Smooth muscle cell (in vitro differentiated cells): ENCODE measurements around the gene CNST. TPM values are rescaled to one million over a fixed set of nuclear protein-coding genes. Genes with fewer than 3 reads are reported as not detected.

Experiments used
- DNase-seq: peaks from one replicate; lab custom pipeline; 2025; ENCODE audit not compliant: unreplicated experiment; lab: John Stamatoyannopoulos, UW
- H2AFZ ChIP-seq: fragments of 200-600 bp; sonication (generic); 2 replicates; pipeline ENCODE4 v1.6.0; 2016; ENCODE audit warnings: antibody characterized with exemption, low read depth, mild to moderate bottlenecking
- H3F3A ChIP-seq: fragments of 200-600 bp; sonication (generic); 2 replicates; pipeline ENCODE4 v1.6.0; 2017; ENCODE audit warnings: antibody characterized with exemption, low read depth
- H3K27ac ChIP-seq: fragments of 200-600 bp; sonication (generic); 2 replicates; pipeline ENCODE4 v1.5.1; 2016; ENCODE audit warnings: low read depth, mild to moderate bottlenecking
- H3K27me3 ChIP-seq: fragments of 200-600 bp; sonication (generic); 2 replicates; pipeline ENCODE4 v1.6.1; 2016; ENCODE audit warnings: low read depth, mild to moderate bottlenecking
- H3K36me3 ChIP-seq: fragments of 200-600 bp; sonication (generic); 2 replicates; pipeline ENCODE4 v1.5.1; 2016; ENCODE audit warnings: low read depth
- H3K4me1 ChIP-seq: fragments of 200-600 bp; sonication (generic); 2 replicates; pipeline ENCODE4 v1.5.1; 2016; ENCODE audit warnings: low read depth
- H3K4me2 ChIP-seq: fragments of 200-600 bp; sonication (generic); 2 replicates; pipeline ENCODE4 v1.6.0; 2016; ENCODE audit warnings: mild to moderate bottlenecking
- H3K4me3 ChIP-seq: fragments of 200-600 bp; sonication (generic); 2 replicates; pipeline ENCODE4 v1.5.1; 2016; ENCODE audit warnings: mild to moderate bottlenecking
- H3K79me2 ChIP-seq: fragments of 200-600 bp; sonication (generic); 2 replicates; pipeline ENCODE4 v1.6.0; 2016; ENCODE audit warnings: low read depth, mild to moderate bottlenecking
- H3K9ac ChIP-seq: fragments of 200-600 bp; sonication (generic); 2 replicates; pipeline ENCODE4 v1.6.0; 2016; ENCODE audit warnings: low read depth
- H3K9me3 ChIP-seq: fragments of 200-600 bp; sonication (generic); replicated peaks from 2 replicates; pipeline ENCODE4 v1.5.1; 2016; ENCODE audit warnings: low read depth
- H4K20me1 ChIP-seq: fragments of 200-600 bp; sonication (generic); 2 replicates; pipeline ENCODE4 v1.6.0; 2016; ENCODE audit warnings: low read depth
- WGBS: methylation state at CpG from one replicate; pipeline ENCODE4 v1.1.7; 2016; ENCODE audit warnings: low lambda C conversion rate; 5-methylcytosine and 5-hydroxymethylcytosine counted together
- polyA plus RNA-seq: library from polyadenylated mRNA; unstranded; fragments of >200 nt; fragmentation: Nextera tagmentation; extraction: Ambion mirVana; gene quantifications from 2 replicates; pipeline ENCODE4 v1.2.1, GENCODE V29; 2016
- total RNA-seq: library from RNA; depleted of rRNA; stranded (reverse); fragments of >200 nt; gene quantifications from 2 replicates; pipeline ENCODE4 v1.2.3, GENCODE V29; 2014
- TF ChIP-seq, protein P1 (sequence below): fragments of 200-600 bp; sonication (generic); IDR thresholded peaks from 2 replicates; pipeline ENCODE4 v1.5.1; 2017; ENCODE audit warnings: borderline replicate concordance, mild to moderate bottlenecking, antibody characterized with exemption; ENCODE audit not compliant: insufficient read depth, poor library complexity, severe bottlenecking

The CNST gene
- total and polyA plus RNA-seq, 2 experiments from 2014 or later, result 6.7 to 16.9 TPM

GRCh38 chr1:246528933-246529731, 37.1 kb upstream of the CNST start:
- Histone ChIP-seq H3K27ac (no peak overlapping the region), H3K27me3 (no peaks in the 10 kb centered on the region), H3K9me3 (no peaks in the 10 kb centered on the region), H3K4me1 (no peaks in the 10 kb centered on the region), H3F3A (no peaks in the 10 kb centered on the region), H3K4me2 (no peak overlapping the region), H3K4me3 (no peak overlapping the region), H3K36me3 (no peaks in the 10 kb centered on the region), H3K9ac (no peak overlapping the region), H3K79me2 (no peaks in the 10 kb centered on the region), H4K20me1 (no peaks in the 10 kb centered on the region), H2AFZ (no peak overlapping the region)
- TF ChIP-seq, protein P1, sequence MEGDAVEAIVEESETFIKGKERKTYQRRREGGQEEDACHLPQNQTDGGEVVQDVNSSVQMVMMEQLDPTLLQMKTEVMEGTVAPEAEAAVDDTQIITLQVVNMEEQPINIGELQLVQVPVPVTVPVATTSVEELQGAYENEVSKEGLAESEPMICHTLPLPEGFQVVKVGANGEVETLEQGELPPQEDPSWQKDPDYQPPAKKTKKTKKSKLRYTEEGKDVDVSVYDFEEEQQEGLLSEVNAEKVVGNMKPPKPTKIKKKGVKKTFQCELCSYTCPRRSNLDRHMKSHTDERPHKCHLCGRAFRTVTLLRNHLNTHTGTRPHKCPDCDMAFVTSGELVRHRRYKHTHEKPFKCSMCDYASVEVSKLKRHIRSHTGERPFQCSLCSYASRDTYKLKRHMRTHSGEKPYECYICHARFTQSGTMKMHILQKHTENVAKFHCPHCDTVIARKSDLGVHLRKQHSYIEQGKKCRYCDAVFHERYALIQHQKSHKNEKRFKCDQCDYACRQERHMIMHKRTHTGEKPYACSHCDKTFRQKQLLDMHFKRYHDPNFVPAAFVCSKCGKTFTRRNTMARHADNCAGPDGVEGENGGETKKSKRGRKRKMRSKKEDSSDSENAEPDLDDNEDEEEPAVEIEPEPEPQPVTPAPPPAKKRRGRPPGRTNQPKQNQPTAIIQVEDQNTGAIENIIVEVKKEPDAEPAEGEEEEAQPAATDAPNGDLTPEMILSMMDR, result no peak
- WGBS, result 57% methylated on average over 8 of the region's 8 CpGs
- DNase-seq, result no peak

GRCh38 chr1:246530482-246530881, 35.8 kb upstream of the CNST start:
- H3K4me1 ChIP-seq, result no peaks in the 10 kb centered on the region
- H3K36me3 ChIP-seq, result no peaks in the 10 kb centered on the region
- TF ChIP-seq, protein P1, result no peak
- no peak for DNase-seq
- no peaks in the 10 kb centered on the region for H3K27me3 ChIP-seq
- no peaks in the 10 kb centered on the region for H4K20me1 ChIP-seq
- WGBS, result 68% methylated on average over 2 of the region's 2 CpGs
- H3K9me3 ChIP-seq, result no peaks in the 10 kb centered on the region
- no peaks in the 10 kb centered on the region for H3K79me2 ChIP-seq
- no peak overlapping the region for H3K9ac ChIP-seq
- H3K4me2 ChIP-seq, result no peak overlapping the region
- H3K4me3 ChIP-seq, result no peak overlapping the region
- H3K27ac ChIP-seq, result no peak overlapping the region
- H2AFZ ChIP-seq, result no peak overlapping the region
- H3F3A ChIP-seq, result no peaks in the 10 kb centered on the region

DNA sequence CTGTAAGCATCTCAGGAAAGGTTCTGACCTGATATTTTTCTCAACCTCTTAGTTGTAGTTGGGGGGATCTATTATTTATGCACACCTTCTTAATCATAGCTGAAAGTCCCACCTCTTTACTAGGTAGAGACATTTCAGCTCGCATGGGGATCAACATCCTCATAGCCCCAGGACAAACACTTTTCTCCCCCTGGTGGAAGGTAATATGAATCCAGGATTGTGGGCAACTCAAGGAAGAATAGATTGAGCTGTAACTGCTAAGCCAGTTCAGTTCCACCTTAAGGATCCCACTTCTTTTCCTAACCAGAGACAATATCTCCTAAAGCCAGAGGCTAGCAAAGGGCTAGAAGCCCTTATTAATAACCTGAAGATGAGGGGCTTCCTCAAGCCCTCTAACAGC, 33.7 kb upstream of the CNST start:
- H3K27me3 ChIP-seq, result no peaks in the 10 kb centered on the region
- no peaks in the 10 kb centered on the region for H3K36me3 ChIP-seq
- WGBS, result 69% methylated on average over 1 of the region's 1 CpG
- H2AFZ ChIP-seq, result no peak overlapping the region
- no peaks in the 10 kb centered on the region for H3K79me2 ChIP-seq
- no peak overlapping the region for H3K9ac ChIP-seq
- H3K4me3 ChIP-seq, result no peak overlapping the region
- no peaks in the 10 kb centered on the region for H4K20me1 ChIP-seq
- TF ChIP-seq, protein P1, result no peak
- no peaks in the 10 kb centered on the region for H3K9me3 ChIP-seq
- H3K4me1 ChIP-seq, result no peaks in the 10 kb centered on the region
- no peak overlapping the region for H3K27ac ChIP-seq
- no peak overlapping the region for H3K4me2 ChIP-seq
- no peak for DNase-seq
- H3F3A ChIP-seq, result no peaks in the 10 kb centered on the region
